Panc1 (cell line): ENCODE measurements around the gene TBX22. TPM values are rescaled to one million over a fixed set of nuclear protein-coding genes. Genes with fewer than 3 reads are reported as not detected.

Source experiments
- ATAC-seq: fragments of 200-7000 bp; cut with Tn5 transposase; 2 replicates; pipeline ENCODE4 v1.9.1; 2020; ENCODE audit warnings: mild to moderate bottlenecking, moderate library complexity
- BruUV-seq: library from RNA; stranded (reverse); fragments of 400-500 nt; replicated peaks from 2 replicates; lab custom pipeline; 2021; lab: Mats Ljungman, UMichigan
- CTCF ChIA-PET: fragments of 300-600 bp; sonication (Branson Sonifier 250); formaldehyde crosslinking; loops from one replicate; lab custom pipeline; 2022; ENCODE audit warnings: antibody characterized with exemption; lab: Charles Lee
- POLR2A ChIA-PET: fragments of 300-600 bp; sonication (Branson Sonifier 250); formaldehyde crosslinking; loops from one replicate; lab custom pipeline; 2022; ENCODE audit warnings: antibody characterized with exemption; lab: Charles Lee
- DNase-seq: peaks from one replicate; pipeline ENCODE4 v3.0.0-alpha.2; 2010; ENCODE audit warnings: low read depth, low spot score
- H3K27ac ChIP-seq: 2 replicates; pipeline ENCODE4 v1.5.1; 2011; ENCODE audit warnings: mild to moderate bottlenecking, low read length, inconsistent platforms
- H3K27me3 ChIP-seq: fragments of 200-500 bp; sonication (Bioruptor generic); 2 replicates; pipeline ENCODE4 v1.6.0; 2014; ENCODE audit warnings: low read length, inconsistent platforms; ENCODE audit not compliant: control insufficient read depth, insufficient read depth
- H3K36me3 ChIP-seq: fragments of 200-500 bp; sonication (Bioruptor generic); 2 replicates; pipeline ENCODE4 v1.5.1; 2014; ENCODE audit warnings: inconsistent platforms, mild to moderate bottlenecking, low read length, moderate library complexity; ENCODE audit not compliant: control insufficient read depth, insufficient read depth
- H3K4me1 ChIP-seq: 2 replicates; pipeline ENCODE4 v1.5.1; 2011; ENCODE audit warnings: inconsistent platforms, mild to moderate bottlenecking, low read length, moderate library complexity; ENCODE audit not compliant: control insufficient read depth, insufficient read depth
- H3K4me3 ChIP-seq, 2 experiments: 2 replicates each; pipeline ENCODE4 v1.5.1; 2011 to 2012; ENCODE audit warnings: low read depth in 2 of 2, low read length in 2 of 2, mild to moderate bottlenecking in 2 of 2, inconsistent platforms in 1 of 2, moderate library complexity in 1 of 2
- H3K9me3 ChIP-seq: fragments of 200-500 bp; sonication (Bioruptor generic); 2 replicates; pipeline ENCODE4 v1.5.1; 2014; ENCODE audit warnings: low read depth, mild to moderate bottlenecking, inconsistent platforms, low read length, moderate library complexity; ENCODE audit not compliant: control insufficient read depth, insufficient read depth
- CTCF ChIP-seq: fragments of 450-650 bp; IDR thresholded peaks from 2 replicates; pipeline ENCODE4 v1.5.1; 2017; ENCODE audit warnings: mild to moderate bottlenecking
- POLR2AphosphoS5 ChIP-seq: IDR thresholded peaks from 2 replicates; pipeline ENCODE4 v1.6.1; 2012; ENCODE audit warnings: mild to moderate bottlenecking, low read depth, low read length, moderate library complexity
- REST ChIP-seq, 2 experiments: IDR thresholded peaks; 2 replicates each; pipeline ENCODE4 v1.6.1; 2011 to 2012; ENCODE audit warnings: low read depth in 2 of 2, control low read depth in 1 of 2, low read length in 1 of 2, mild to moderate bottlenecking in 1 of 2, moderate library complexity in 1 of 2; ENCODE audit not compliant: insufficient read depth in 1 of 2
- SIN3A ChIP-seq: IDR thresholded peaks from 2 replicates; pipeline ENCODE4 v1.6.1; 2012; ENCODE audit warnings: low read depth, mild to moderate bottlenecking, low read length, moderate library complexity, borderline replicate concordance; ENCODE audit not compliant: insufficient read depth
- TCF7L2 ChIP-seq: IDR thresholded peaks from 2 replicates; pipeline ENCODE4 v1.6.1; 2011; ENCODE audit warnings: mild to moderate bottlenecking, low read depth, low read length, inconsistent platforms
- in situ Hi-C: cut with HindIII; loops from 2 replicates; pipeline ENCODE4 v1.10.0; 2016; ENCODE audit warnings: low sequenced_read_pairs, low pct_unique_long_range_greater_than_20kb
- intact Hi-C: fragments of 100-400 bp; cut with micrococcal nuclease; formaldehyde crosslinking; loops from one replicate; pipeline ENCODE4 v1.10.0; 2022; ENCODE audit not compliant: unreplicated experiment
- total RNA-seq: library from RNA; stranded (reverse); gene quantifications from one replicate; pipeline ENCODE4 v1.2.1, GENCODE V29; 2021; ENCODE audit not compliant: unreplicated experiment

TBX22 gene
- total RNA-seq, 1 experiment from 2014 or later: not detected

- Histone ChIP-seq H3K27ac (no peak overlapping the region), H3K4me1 (no peaks in the 10 kb centered on the region), H3K27me3 (no peaks in the 10 kb centered on the region), H3K4me3 (no peak overlapping the region), H3K36me3 (no peaks in the 10 kb centered on the region), H3K9me3 (no peaks in the 10 kb centered on the region)
- in situ Hi-C loops (no loop called here), intact Hi-C loops (no loop called here)
- no peak for ATAC-seq
- CTCF ChIA-PET: no interaction called here
- TF ChIP-seq REST (IDR thresholded peaks at IDR 0.05; ENCODE audit: insufficient read depth in 1 of 2, low read depth in 2 of 2, low read length in 1 of 2) (no peak), TCF7L2 (no peak), SIN3A (no peak), CTCF (no peak), POLR2AphosphoS5 (no peak)
- POLR2A ChIA-PET: no interaction called here
- no TSS peak for BruUV-seq
- no peak for DNase-seq
Observed at GRCh38 chrX:80004458-80004857, 10.1 kb upstream of the TBX22 start.

DNA sequence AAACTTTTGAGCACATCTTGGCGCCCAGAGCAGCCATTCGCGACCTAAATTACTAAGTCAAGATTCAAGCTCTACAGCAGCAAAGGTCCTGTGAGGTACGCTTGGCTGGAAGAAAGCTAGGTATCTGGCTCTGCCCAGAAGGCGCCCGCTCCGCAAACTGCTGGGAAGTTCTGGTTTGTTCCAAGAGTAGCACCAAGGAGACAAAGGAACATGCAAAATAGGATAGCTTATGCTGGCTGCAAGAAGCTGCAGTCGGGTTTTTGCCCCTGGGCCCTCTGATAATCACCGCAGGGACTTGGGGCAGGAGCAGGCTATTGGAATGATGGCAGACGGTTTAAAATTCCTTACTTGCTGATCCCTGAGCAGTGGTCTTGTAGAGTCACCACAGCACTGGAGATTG lies 3.0 kb upstream of the TBX22 start:
- H3K36me3 ChIP-seq: no peaks in the 10 kb centered on the region
- TF ChIP-seq POLR2AphosphoS5 (no peak), REST (IDR thresholded peaks at IDR 0.05; ENCODE audit: insufficient read depth in 1 of 2, low read depth in 2 of 2, low read length in 1 of 2) (no peak), TCF7L2 (no peak), SIN3A (no peak), CTCF (no peak)
- no peak overlapping the region for H3K4me3 ChIP-seq
- ChIA-PET POLR2A (no interaction called here), CTCF (no interaction called here)
- no TSS peak for BruUV-seq
- ATAC-seq (no peak), DNase-seq (no peak)
- H3K9me3 ChIP-seq: no peaks in the 10 kb centered on the region
- no peaks in the 10 kb centered on the region for H3K4me1 ChIP-seq
- H3K27me3 ChIP-seq: no peaks in the 10 kb centered on the region
- intact Hi-C loops: no loop called here
- no peak overlapping the region for H3K27ac ChIP-seq
- in situ Hi-C loops: no loop called here
